HepG2 (cell line): ENCODE data around the gene CACNA2D1. TPM values are rescaled to one million over a fixed set of nuclear protein-coding genes. Genes with fewer than 3 reads are reported as not detected.

Source experiments
- ATAC-seq: fragments of 200-7000 bp; cut with Tn5 transposase; 3 replicates; pipeline ENCODE4 v1.9.1; 2020; ENCODE audit warnings: mild to moderate bottlenecking, moderate library complexity
- BruUV-seq: library from RNA; stranded (reverse); fragments of 400-500 nt; replicated peaks from 2 replicates; lab custom pipeline; 2021; lab: Mats Ljungman, UMichigan
- CTCF ChIA-PET: fragments of 300-600 bp; formaldehyde crosslinking; extraction: SDS; loops from one replicate; lab custom pipeline; 2021; ENCODE audit warnings: low total read pairs, inconsistent platforms, low intra/inter-chr PET ratio; lab: Yijun Ruan, JAX
- POLR2A ChIA-PET: fragments of 350-600 bp; sonication (Branson Sonifier 250); formaldehyde crosslinking; loops from one replicate; lab custom pipeline; 2020; ENCODE audit warnings: antibody characterized with exemption, inconsistent platforms; lab: Yijun Ruan, JAX
- DNase-seq: peaks from one replicate; pipeline ENCODE4 v3.0.0-alpha.2; 2015; ENCODE audit warnings: low spot score
- FAIRE-seq: peaks from 3 replicates; lab custom pipeline; 2011; peaks lifted over from hg19 to GRCh38; lab: Jason Lieb, UNC
- H2AFZ ChIP-seq: one replicate; pipeline ENCODE4 v1.6.1; 2011; ENCODE audit warnings: low read length, inconsistent platforms
- H3K27ac ChIP-seq: fragments of 300-600 bp; 3 replicates; pipeline ENCODE4 v1.8.0; 2011; ENCODE audit warnings: mixed run types, mild to moderate bottlenecking, mixed read lengths, low read length, inconsistent platforms; ENCODE audit not compliant: insufficient read depth; ENCODE audit errors: extremely low read length
- H3K27me3 ChIP-seq, 2 experiments: fragments of 200-600 bp in 1 of 2; 2 replicates in 1 of 2; 3 replicates in 1 of 2; pipeline versions ENCODE4 v1.6.0 to v1.8.0; 2011; ENCODE audit warnings: low read length in 2 of 2, mild to moderate bottlenecking in 2 of 2, moderate library complexity in 2 of 2, inconsistent platforms in 1 of 2; ENCODE audit not compliant: insufficient read depth in 2 of 2, control insufficient read depth in 1 of 2
- H3K36me3 ChIP-seq, 2 experiments: fragments of 200-600 bp in 1 of 2; replicated peaks in 1 of 2; 2 replicates in 1 of 2; 3 replicates in 1 of 2; pipeline versions ENCODE4 v1.5.1 to v1.8.0; 2011; ENCODE audit warnings: low read length in 2 of 2, inconsistent platforms in 1 of 2; ENCODE audit not compliant: insufficient read depth in 2 of 2, control insufficient read depth in 1 of 2
- H3K4me1 ChIP-seq: 2 replicates; pipeline ENCODE4 v1.5.1; 2012; ENCODE audit warnings: low read length, inconsistent platforms; ENCODE audit not compliant: insufficient read depth
- H3K4me2 ChIP-seq: 2 replicates; pipeline ENCODE4 v1.6.0; 2011; ENCODE audit warnings: low read depth, low read length, inconsistent platforms
- H3K4me3 ChIP-seq, 3 experiments: fragments of 200-600 bp in 1 of 3; sonication (generic), shearing (Covaris generic) in 1 of 3; replicated peaks in 1 of 3; 2 replicates each; pipeline ENCODE4 v1.5.1; 2011 to 2016; ENCODE audit warnings: low read length in 3 of 3, inconsistent platforms in 2 of 3, low read depth in 2 of 3, mild to moderate bottlenecking in 2 of 3, control low read depth in 1 of 3, mixed read lengths in 1 of 3; ENCODE audit not compliant: insufficient read depth in 1 of 3
- H3K79me2 ChIP-seq: one replicate; pipeline ENCODE4 v1.6.1; 2011; ENCODE audit warnings: low read length, inconsistent platforms; ENCODE audit not compliant: insufficient read depth
- H3K9ac ChIP-seq: 2 replicates; pipeline ENCODE4 v1.6.0; 2011; ENCODE audit warnings: mild to moderate bottlenecking, low read depth, low read length, inconsistent platforms; ENCODE audit not compliant: insufficient read depth
- H3K9me3 ChIP-seq: 2 replicates; pipeline ENCODE4 v1.5.1; 2012; ENCODE audit warnings: mild to moderate bottlenecking, low read length
- H4K20me1 ChIP-seq: 2 replicates; pipeline ENCODE4 v1.6.0; 2011; ENCODE audit warnings: inconsistent platforms, mild to moderate bottlenecking, low read length, moderate library complexity; ENCODE audit not compliant: insufficient read depth
- BRCA1 ChIP-seq: sonication (generic); formaldehyde crosslinking; IDR thresholded peaks from 2 replicates; pipeline ENCODE4 v1.4.0; 2020; ENCODE audit warnings: missing genetic modification reagents
- HBP1 ChIP-seq: IDR thresholded peaks from 2 replicates; pipeline ENCODE4 v1.6.1; 2016; ENCODE audit warnings: low read depth, control low read depth
- HIC2 ChIP-seq: sonication (generic); formaldehyde crosslinking; IDR thresholded peaks from 2 replicates; pipeline ENCODE4 v1.9.0; 2022; ENCODE audit warnings: low read depth, missing genetic modification reagents
- HMGA1 ChIP-seq: sonication (generic); formaldehyde crosslinking; conservative IDR thresholded peaks from 2 replicates; pipeline ENCODE4 v1.4.0; 2020; ENCODE audit warnings: missing genetic modification reagents
- HOXA9 ChIP-seq: sonication (generic); formaldehyde crosslinking; IDR thresholded peaks from 2 replicates; pipeline ENCODE4 v1.8.1; 2022; ENCODE audit warnings: missing genetic modification reagents, mild to moderate bottlenecking, moderate library complexity, borderline replicate concordance
- MEIS1 ChIP-seq: sonication (generic); formaldehyde crosslinking; IDR thresholded peaks from 2 replicates; pipeline ENCODE4 v1.9.0; 2021; ENCODE audit warnings: mild to moderate bottlenecking, missing genetic modification reagents, moderate library complexity, borderline replicate concordance
- MLXIP ChIP-seq: sonication (generic); formaldehyde crosslinking; IDR thresholded peaks from 2 replicates; pipeline ENCODE4 v1.9.0; 2021; ENCODE audit warnings: missing genetic modification reagents, borderline replicate concordance
- MZF1 ChIP-seq: sonication (generic); formaldehyde crosslinking; IDR thresholded peaks from 2 replicates; pipeline ENCODE4 v1.8.1; 2023; ENCODE audit warnings: mild to moderate bottlenecking, missing genetic modification reagents, borderline replicate concordance
- NFE2 ChIP-seq: sonication (generic); formaldehyde crosslinking; IDR thresholded peaks from 2 replicates; pipeline ENCODE4 v1.4.0; 2020; ENCODE audit warnings: missing genetic modification reagents
- RXRA ChIP-seq: sonication (generic); formaldehyde crosslinking; IDR thresholded peaks from 2 replicates; pipeline ENCODE4 v1.5.1; 2020; ENCODE audit warnings: missing genetic modification reagents
- SOX6 ChIP-seq, 2 experiments: fragments of 450-650 bp in 1 of 2; sonication (generic) in 1 of 2; formaldehyde crosslinking in 1 of 2; IDR thresholded peaks; 2 replicates each; pipeline versions ENCODE4 v1.4.0 to v1.6.1; 2017 to 2020; ENCODE audit warnings: antibody characterized with exemption in 1 of 2, mild to moderate bottlenecking in 1 of 2, missing genetic modification reagents in 1 of 2
- ZNF652 ChIP-seq: IDR thresholded peaks from 2 replicates; pipeline ENCODE4 v1.6.1; 2016; ENCODE audit warnings: low read depth, borderline replicate concordance
- ZNF704 ChIP-seq: sonication (generic); formaldehyde crosslinking; IDR thresholded peaks from 2 replicates; pipeline ENCODE4 v1.8.1; 2023; ENCODE audit warnings: mild to moderate bottlenecking, inconsistent platforms, moderate library complexity, missing genetic modification reagents, borderline replicate concordance
- ZSCAN22 ChIP-seq: sonication (generic); formaldehyde crosslinking; IDR thresholded peaks from 2 replicates; pipeline ENCODE4 v1.4.0; 2020; ENCODE audit warnings: mild to moderate bottlenecking, missing genetic modification reagents
- WGBS: methylation state at CpG from one replicate; pipeline ENCODE4 v1.1.6; 2017; ENCODE audit warnings: low lambda C conversion rate; 5-methylcytosine and 5-hydroxymethylcytosine counted together
- in situ Hi-C: cut with HindIII; loops from 2 replicates; pipeline ENCODE4 v1.10.0; 2017; ENCODE audit warnings: low pct_unique_long_range_greater_than_20kb; ENCODE audit not compliant: extremely low pct_ligation_motif_present
- intact Hi-C: fragments of 100-400 bp; cut with micrococcal nuclease; formaldehyde crosslinking; loops from one replicate; pipeline ENCODE4 v1.10.0; 2022; ENCODE audit not compliant: unreplicated experiment
- polyA plus RNA-seq, 8 experiments: library from polyadenylated mRNA; depleted of rRNA in 3 of 8; stranded (reverse) in 7 of 8; unstranded in 1 of 8; fragments of >200 nt; fragmentation: Illumina TruSeq in 4 of 8; extraction: Trizol in 4 of 8; gene quantifications; 2 replicates each; pipeline versions ENCODE4 v1.2.1 to v1.2.3, GENCODE V29; 2011 to 2016; ENCODE audit warnings: low read depth in 4 of 8, missing spikeins in 1 of 8, mixed read lengths in 1 of 8; ENCODE audit not compliant: insufficient read depth in 1 of 8
- total RNA-seq, 5 experiments: library from RNA; depleted of rRNA; stranded (reverse); fragments of >200 nt; fragmentation: Illumina TruSeq; extraction: Trizol; gene quantifications; 2 replicates each; pipeline ENCODE4 v1.2.3, GENCODE V29; 2016; ENCODE audit warnings: low read depth in 1 of 5

Gene CACNA2D1
- total and polyA plus RNA-seq, 2 of the 13 experiments (the other 11 are each of a cell fraction or from before 2014, with no cell fraction given), result not detected

- H2AFZ ChIP-seq, result no peak overlapping the region
- POLR2A ChIA-PET, result no interaction called here
- no peaks in the 10 kb centered on the region for H4K20me1 ChIP-seq
- H3K36me3 ChIP-seq, result no peaks in the 10 kb centered on the region
- no peak for DNase-seq
- intact Hi-C loops, result no loop called here
- no peaks in the 10 kb centered on the region for H3K27me3 ChIP-seq
- no peak overlapping the region for H3K4me3 ChIP-seq
- no peak for ATAC-seq
- no peaks in the 10 kb centered on the region for H3K79me2 ChIP-seq
- FAIRE-seq, result no peak
- H3K4me2 ChIP-seq, result no peak overlapping the region
- 0% methylated on average over 1 of the region's 1 CpG for WGBS
- H3K9ac ChIP-seq, result no peak overlapping the region
- H3K9me3 ChIP-seq, result no peaks in the 10 kb centered on the region
- no peak overlapping the region for H3K27ac ChIP-seq
- BruUV-seq, result no TSS peak
- in situ Hi-C loops, result no loop called here
- CTCF ChIA-PET, result no interaction called here
- no peaks in the 10 kb centered on the region for H3K4me1 ChIP-seq
- TF ChIP-seq NFE2 (no peak), HOXA9 (CRISPR knock-in tag) (no peak), MEIS1 (no peak), BRCA1 (CRISPR knock-in tag) (no peak), SOX6 (IDR thresholded peaks at IDR 0.05) (no peak), SOX6 (CRISPR knock-in tag; IDR thresholded peaks at IDR 0.05) (no peak), ZNF652 (no peak), RXRA (CRISPR knock-in tag) (no peak), HIC2 (CRISPR knock-in tag) (no peak), MLXIP (CRISPR knock-in tag) (no peak), MZF1 (CRISPR knock-in tag) (no peak), HMGA1 (CRISPR knock-in tag) (no peak), ZNF704 (no peak), ZSCAN22 (CRISPR knock-in tag) (no peak), HBP1 (no peak)
Observed at GRCh38 chr7:82375129-82375528, 68.4 kb downstream of the CACNA2D1 start.
